Mesangial cell (primary cell): ENCODE measurements around the gene WIF1. TPM values are rescaled to one million over a fixed set of nuclear protein-coding genes. Genes with fewer than 3 reads are reported as not detected.

Source experiments
- total RNA-seq: library from RNA; depleted of rRNA; stranded (reverse); fragments of >200 nt; gene quantifications from 2 replicates; pipeline ENCODE4 v1.2.3, GENCODE V29; 2015

WIF1 gene, protein sequence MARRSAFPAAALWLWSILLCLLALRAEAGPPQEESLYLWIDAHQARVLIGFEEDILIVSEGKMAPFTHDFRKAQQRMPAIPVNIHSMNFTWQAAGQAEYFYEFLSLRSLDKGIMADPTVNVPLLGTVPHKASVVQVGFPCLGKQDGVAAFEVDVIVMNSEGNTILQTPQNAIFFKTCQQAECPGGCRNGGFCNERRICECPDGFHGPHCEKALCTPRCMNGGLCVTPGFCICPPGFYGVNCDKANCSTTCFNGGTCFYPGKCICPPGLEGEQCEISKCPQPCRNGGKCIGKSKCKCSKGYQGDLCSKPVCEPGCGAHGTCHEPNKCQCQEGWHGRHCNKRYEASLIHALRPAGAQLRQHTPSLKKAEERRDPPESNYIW
- total RNA-seq: not detected in 2 replicates

DNA sequence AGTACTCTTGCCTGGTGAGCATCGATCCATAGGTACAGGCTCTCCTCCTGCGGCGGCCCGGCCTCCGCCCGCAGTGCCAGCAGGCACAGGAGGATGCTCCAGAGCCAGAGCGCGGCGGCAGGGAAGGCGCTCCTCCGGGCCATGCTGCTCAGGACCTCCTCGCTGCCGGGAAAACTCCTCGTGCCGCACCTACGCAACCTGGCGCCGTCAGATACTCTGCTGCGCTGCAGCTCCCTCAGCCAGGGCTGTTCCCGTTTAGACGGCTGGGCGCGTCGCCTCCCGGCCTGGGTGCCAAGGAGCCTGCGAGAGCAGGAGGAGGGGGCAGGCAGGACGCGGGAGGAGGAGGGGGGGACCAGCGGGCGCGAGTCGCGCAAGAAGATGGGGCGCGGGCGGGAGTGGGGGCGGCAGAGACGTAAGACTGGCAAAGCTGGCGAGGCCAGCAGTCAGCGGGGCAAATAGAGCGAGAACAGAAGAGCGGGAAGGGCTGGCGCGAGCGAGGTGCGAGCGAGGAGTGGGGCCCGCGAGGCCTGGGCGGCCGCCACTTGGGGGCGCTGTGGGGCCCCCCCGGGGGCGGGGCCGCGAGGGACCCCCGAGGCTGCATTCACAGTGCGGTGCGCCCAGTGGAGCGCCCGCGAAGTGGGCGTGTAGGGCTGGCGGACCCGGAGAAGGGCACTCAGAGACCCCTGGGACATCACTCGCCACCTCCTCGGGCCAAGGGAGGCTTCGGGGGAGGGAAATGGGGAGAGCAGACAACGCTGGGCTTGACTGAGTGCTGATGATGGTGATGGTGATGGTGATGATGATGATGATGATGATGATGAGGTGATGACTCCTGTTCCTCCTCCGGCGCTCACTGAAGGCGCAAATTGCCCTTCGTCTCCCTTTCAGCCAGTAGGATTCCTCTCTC is at the start of gene WIF1:
Gene WIF1 (minus strand): TSS at position 257 of the 907 bp plus-strand sequence. CDS start 114 bp downstream, at position 143.

DNA sequence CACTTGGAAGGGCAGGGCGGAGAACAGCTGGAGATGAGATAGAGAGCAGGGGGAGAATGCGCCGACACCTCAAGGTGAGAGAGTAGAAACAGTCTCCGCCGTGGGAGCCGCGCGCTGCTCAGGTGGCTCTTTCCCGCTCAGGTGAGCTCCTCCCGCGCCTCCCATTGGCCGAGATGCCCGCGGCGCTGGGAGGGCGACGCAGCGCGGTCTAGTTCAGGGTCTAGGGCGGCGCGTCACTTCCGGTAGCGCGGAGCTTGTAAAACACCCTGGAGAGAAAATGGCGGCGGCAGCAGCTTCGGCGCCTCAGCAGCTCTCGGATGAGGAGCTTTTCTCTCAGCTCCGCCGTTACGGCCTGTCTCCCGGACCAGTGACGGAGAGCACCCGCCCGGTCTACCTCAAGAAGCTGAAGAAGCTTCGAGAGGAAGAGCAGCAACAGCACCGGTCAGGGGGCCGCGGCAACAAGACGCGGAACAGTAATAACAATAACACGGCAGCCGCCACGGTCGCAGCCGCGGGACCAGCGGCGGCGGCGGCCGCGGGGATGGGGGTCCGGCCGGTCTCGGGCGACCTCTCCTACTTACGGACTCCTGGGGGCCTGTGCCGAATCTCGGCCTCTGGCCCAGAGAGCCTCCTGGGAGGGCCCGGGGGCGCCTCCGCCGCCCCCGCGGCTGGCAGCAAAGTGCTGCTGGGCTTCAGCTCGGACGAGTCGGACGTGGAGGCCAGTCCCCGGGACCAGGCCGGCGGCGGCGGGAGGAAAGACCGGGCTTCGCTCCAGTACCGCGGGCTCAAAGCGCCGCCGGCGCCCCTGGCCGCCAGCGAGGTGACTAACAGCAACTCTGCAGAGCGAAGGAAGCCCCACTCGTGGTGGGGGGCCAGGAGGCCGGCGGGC is 48.5 kb upstream of the WIF1 start, which contains the start of gene LEMD3:
Gene LEMD3 (plus strand): TSS at position 264 of the 889 bp plus-strand sequence. CDS start 14 bp downstream, at position 278.

Other genes with a start within 250 kb of the WIF1 start
- gene LEMD3, start 48.3 kb upstream of the WIF1 start, total RNA-seq: 12.9 and 25.9 TPM in 2 replicates
- gene MSRB3, start 157.4 kb upstream of the WIF1 start, total RNA-seq: 15.3 and 23.1 TPM in 2 replicates